HG03442 (cell line): ENCODE data around the gene BLOC1S1.

Experiments used
- ATAC-seq: cut with Tn5 transposase; IDR thresholded peaks from one replicate; pipeline ENCODE4 v1.9.1; 2021; ENCODE audit warnings: mild to moderate bottlenecking, moderate library complexity; ENCODE audit not compliant: unreplicated experiment

BLOC1S1 gene

GRCh38 chr12:55708695-55709233, 7.1 kb upstream of the BLOC1S1 start:
- ATAC-seq, result no peak

GRCh38 chr12:55711786-55712553, 3.9 kb upstream of the BLOC1S1 start:
- no peak for ATAC-seq

- ATAC-seq, result no peak
These were observed 3.0 kb upstream of the BLOC1S1 start for GRCh38 chr12:55712700-55713415.

GRCh38 chr12:55713721-55714120, 2.1 kb upstream of the BLOC1S1 start:
- no peak for ATAC-seq

GRCh38 chr12:55715169-55715764, 579 bp upstream of the BLOC1S1 start:
- ATAC-seq, result no peak

- no peak for ATAC-seq
These were observed 724 bp downstream of the BLOC1S1 start for GRCh38 chr12:55716582-55716957.

- no peak for ATAC-seq
These were observed 1.5 kb downstream of the BLOC1S1 start for GRCh38 chr12:55717011-55718007.

- ATAC-seq, result no peak
These were observed 2.2 kb downstream of the BLOC1S1 start for GRCh38 chr12:55718015-55718414.

GRCh38 chr12:55718624-55719275, 2.9 kb downstream of the BLOC1S1 start:
- ATAC-seq, result no peak

- ATAC-seq, result no peak
These were observed 3.5 kb downstream of the BLOC1S1 start for GRCh38 chr12:55719371-55719770.

- no peak for ATAC-seq
These were observed 4.3 kb downstream of the BLOC1S1 start, which contains the start of gene RDH5 for GRCh38 chr12:55720071-55720564. Gene RDH5, plus strand, starts transcription at chr12:55720393. Its CDS starts 792 bp downstream, at chr12:55721185.

- ATAC-seq, result no peak
These were observed 5.1 kb downstream of the BLOC1S1 start for GRCh38 chr12:55720894-55721444.

- no peak for ATAC-seq
These were observed 5.9 kb downstream of the BLOC1S1 start for GRCh38 chr12:55721601-55722213.

GRCh38 chr12:55722948-55723347, 7.1 kb downstream of the BLOC1S1 start:
- no peak for ATAC-seq

- no peak for ATAC-seq
These were observed 7.8 kb downstream of the BLOC1S1 start for GRCh38 chr12:55723516-55724225.

- ATAC-seq, result no peak
These were observed 8.5 kb downstream of the BLOC1S1 start for GRCh38 chr12:55724226-55724939.

GRCh38 chr12:55724940-55725309, 9.1 kb downstream of the BLOC1S1 start:
- no peak for ATAC-seq

GRCh38 chr12:55725556-55725955, 9.7 kb downstream of the BLOC1S1 start:
- ATAC-seq, result no peak
